ENCODE data around the gene KMT2B. TPM values are rescaled to one million over a fixed set of nuclear protein-coding genes. Genes with fewer than 3 reads are reported as not detected.
A peak's percentile ranks its signal among the peaks of the same experiment; 100 is the strongest.

KMT2B gene
- total RNA-seq, 1 donor from 2014 or later = 12.6 TPM

- H3K27ac Mint-ChIP-seq = no peak overlapping the region
- Histone ChIP-seq H3K27me3 (no peaks in the 10 kb centered on the region), H3K9me3 (ENCODE audit: low read depth) (no peaks in the 10 kb centered on the region), H3K36me3 (no peaks in the 10 kb centered on the region), H3F3A (ENCODE audit: low read depth) (no peaks in the 10 kb centered on the region), H3K27ac (no peak overlapping the region), H3K4me2 (no peak overlapping the region), H2AFZ (replicated peaks) (no peak overlapping the region), H3K9ac (no peak overlapping the region), H4K20me1 (ENCODE audit: low read depth) (no peaks in the 10 kb centered on the region), H3K4me3 (no peak overlapping the region), H3K4me1 (no peaks in the 10 kb centered on the region), H3K79me2 (ENCODE audit: low read depth) (no peaks in the 10 kb centered on the region)
- H3K27me3 Mint-ChIP-seq (ENCODE audit: insufficient read depth, low read depth) = peaks cover 7% of the 10 kb centered on the region
- H3K4me1 Mint-ChIP-seq = no peaks in the 10 kb centered on the region
- no peak overlapping the region for H3K4me3 Mint-ChIP-seq
- H3K9me3 Mint-ChIP-seq = no peaks in the 10 kb centered on the region
- TF ChIP-seq EZH2 (IDR thresholded peaks at IDR 0.05) (no peak), EZH2phosphoT487 (IDR thresholded peaks at IDR 0.05) (no peak), CTCF (IDR thresholded peaks at IDR 0.05) (no peak)
- no peak for DNase-seq (ENCODE audit: low spot score)
- peaks cover 37% of the 10 kb centered on the region for H3K36me3 Mint-ChIP-seq
Measured at GRCh38 chr19:35732540-35733179, 14.9 kb downstream of the KMT2B start.

- no peaks in the 10 kb centered on the region for H3K9me3 Mint-ChIP-seq
- H3K27me3 Mint-ChIP-seq (ENCODE audit: insufficient read depth, low read depth) = peaks cover 5% of the 10 kb centered on the region
- no peaks in the 10 kb centered on the region for H3K4me1 Mint-ChIP-seq
- Histone ChIP-seq H3K4me2 (no peak overlapping the region), H3K4me3 (no peak overlapping the region), H2AFZ (replicated peaks) (no peak overlapping the region), H3K27ac (no peak overlapping the region), H4K20me1 (ENCODE audit: low read depth) (no peaks in the 10 kb centered on the region), H3K4me1 (no peaks in the 10 kb centered on the region), H3K36me3 (no peaks in the 10 kb centered on the region), H3K9ac (no peak overlapping the region), H3K79me2 (ENCODE audit: low read depth) (no peaks in the 10 kb centered on the region), H3K27me3 (no peaks in the 10 kb centered on the region), H3K9me3 (ENCODE audit: low read depth) (no peaks in the 10 kb centered on the region), H3F3A (ENCODE audit: low read depth) (no peaks in the 10 kb centered on the region)
- H3K36me3 Mint-ChIP-seq = peaks cover 36% of the 10 kb centered on the region
- no peak overlapping the region for H3K27ac Mint-ChIP-seq
- no peak overlapping the region for H3K4me3 Mint-ChIP-seq
- DNase-seq (ENCODE audit: low spot score) = no peak
- TF ChIP-seq EZH2phosphoT487 (IDR thresholded peaks at IDR 0.05) (no peak), EZH2 (IDR thresholded peaks at IDR 0.05) (no peak), CTCF (IDR thresholded peaks at IDR 0.05) (no peak)
Measured at GRCh38 chr19:35733180-35734125, 15.7 kb downstream of the KMT2B start.

GRCh38 chr19:35734273-35734672 lies 16.5 kb downstream of the KMT2B start:
- Mint-ChIP-seq H3K4me1 (no peaks in the 10 kb centered on the region), H3K4me3 (peak overlapping the region; percentile 13), H3K27ac (no peak overlapping the region), H3K36me3 (peaks cover 35% of the 10 kb centered on the region), H3K9me3 (no peaks in the 10 kb centered on the region), H3K27me3 (ENCODE audit: insufficient read depth, low read depth) (peaks cover 5% of the 10 kb centered on the region)
- Histone ChIP-seq H3K79me2 (ENCODE audit: low read depth) (no peaks in the 10 kb centered on the region), H3K9me3 (ENCODE audit: low read depth) (no peaks in the 10 kb centered on the region), H3K4me2 (no peak overlapping the region), H3F3A (ENCODE audit: low read depth) (peaks cover 6% of the 10 kb centered on the region), H3K36me3 (no peaks in the 10 kb centered on the region), H2AFZ (replicated peaks) (no peak overlapping the region), H3K4me3 (no peak overlapping the region), H3K4me1 (no peaks in the 10 kb centered on the region), H3K27me3 (no peaks in the 10 kb centered on the region), H4K20me1 (ENCODE audit: low read depth) (peaks cover 7% of the 10 kb centered on the region), H3K27ac (no peak overlapping the region), H3K9ac (no peak overlapping the region)
- TF ChIP-seq EZH2 (IDR thresholded peaks at IDR 0.05) (no peak), CTCF (IDR thresholded peaks at IDR 0.05) (no peak), EZH2phosphoT487 (IDR thresholded peaks at IDR 0.05) (no peak)
- DNase-seq (ENCODE audit: low spot score) = no peak
